GM19239 (cell line): ENCODE measurements around the gene SLC25A44.
A peak's percentile ranks its signal among the peaks of the same experiment; 100 is the strongest.
"Not testable (repeated sequence)": the region's sequence is repeated elsewhere in the genome, so short reads cannot be mapped to it uniquely, and the experiment has no call there.

Experiments
- DNase-seq: peaks from one replicate; pipeline ENCODE4 v3.0.0; 2011; ENCODE audit warnings: low spot score; ENCODE audit not compliant: insufficient read length
- FAIRE-seq: peaks from 2 replicates; lab custom pipeline; 2011; peaks lifted over from hg19 to GRCh38; lab: Jason Lieb, UNC

The SLC25A44 gene

GRCh38 chr1:156198831-156199349 is 5.0 kb downstream of the SLC25A44 start:
- DNase-seq: no peak
- FAIRE-seq: peak; percentile 78

DNA sequence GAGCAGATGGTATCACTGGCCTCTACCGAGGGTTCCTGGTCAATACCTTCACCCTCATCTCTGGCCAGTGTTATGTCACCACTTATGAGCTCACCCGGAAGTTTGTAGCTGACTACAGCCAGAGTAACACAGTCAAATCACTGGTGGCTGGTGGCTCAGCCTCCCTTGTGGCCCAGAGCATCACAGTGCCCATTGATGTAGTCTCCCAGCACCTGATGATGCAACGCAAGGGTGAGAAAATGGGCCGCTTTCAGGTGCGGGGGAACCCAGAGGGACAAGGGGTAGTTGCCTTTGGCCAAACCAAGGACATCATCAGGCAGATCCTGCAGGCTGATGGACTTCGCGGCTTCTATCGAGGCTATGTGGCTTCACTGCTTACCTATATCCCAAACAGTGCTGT is 6.1 kb downstream of the SLC25A44 start:
- DNase-seq (no peak), FAIRE-seq (no peak)

- no peak for FAIRE-seq
- no peak for DNase-seq
Observed at GRCh38 chr1:156203331-156203730, 9.4 kb downstream of the SLC25A44 start.

DNA sequence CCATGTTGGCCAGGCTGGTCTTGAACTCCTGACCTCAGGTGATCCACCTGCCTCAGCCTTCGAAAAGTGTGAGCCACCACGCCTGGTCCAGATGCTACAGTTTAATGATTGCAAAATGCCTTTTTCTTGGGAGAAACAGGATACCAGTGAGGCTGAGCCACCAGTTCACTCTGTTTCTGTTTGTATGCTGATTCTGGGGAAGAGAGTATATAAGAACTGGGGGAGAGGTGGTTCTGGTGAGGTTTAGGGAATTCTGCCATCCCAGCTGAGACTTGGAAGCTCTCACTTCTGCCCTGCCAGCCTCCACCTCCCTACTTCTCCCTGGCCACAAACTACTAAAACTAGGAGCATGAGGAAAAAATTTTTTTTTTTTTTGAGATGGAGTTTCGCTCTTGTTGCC is 10.8 kb downstream of the SLC25A44 start:
- FAIRE-seq (no peak), DNase-seq (no peak)

GRCh38 chr1:156211243-156211642 is 17.3 kb downstream of the SLC25A44 start:
- FAIRE-seq (no peak), DNase-seq (no peak)

DNA sequence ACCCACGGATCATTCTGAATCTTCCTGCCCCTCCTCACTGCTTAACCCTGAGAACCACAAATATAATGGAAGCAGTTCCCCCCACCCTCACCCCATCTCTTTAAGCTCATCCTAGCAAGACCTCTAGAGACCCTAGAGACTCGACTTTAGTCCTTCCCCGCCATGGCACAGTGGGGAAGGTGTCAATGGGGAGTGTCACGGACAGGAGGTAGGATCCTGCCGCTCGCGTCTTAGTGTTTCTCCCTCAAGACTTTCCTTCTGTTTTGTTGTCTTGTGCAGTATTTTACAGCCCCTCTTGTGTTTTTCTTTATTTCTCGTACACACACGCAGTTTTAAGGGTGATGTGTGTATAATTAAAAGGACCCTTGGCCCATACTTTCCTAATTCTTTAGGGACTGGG is 18.2 kb downstream of the SLC25A44 start:
- FAIRE-seq (no peak), DNase-seq (no peak)

- peak; percentile 23 for FAIRE-seq
- DNase-seq: peak; percentile 99
Observed at GRCh38 chr1:156212833-156213643, 19.1 kb downstream of the SLC25A44 start, which contains the start of gene PMF1. Gene PMF1, plus strand, starts transcription at chr1:156213007. Its CDS starts 9 bp downstream, at chr1:156213016.

- no peak for FAIRE-seq
- DNase-seq: no peak
Observed at GRCh38 chr1:156213644-156213966, 19.7 kb downstream of the SLC25A44 start.

GRCh38 chr1:156214024-156214748 is 20.3 kb downstream of the SLC25A44 start:
- FAIRE-seq: no peak
- DNase-seq: no peak

DNA sequence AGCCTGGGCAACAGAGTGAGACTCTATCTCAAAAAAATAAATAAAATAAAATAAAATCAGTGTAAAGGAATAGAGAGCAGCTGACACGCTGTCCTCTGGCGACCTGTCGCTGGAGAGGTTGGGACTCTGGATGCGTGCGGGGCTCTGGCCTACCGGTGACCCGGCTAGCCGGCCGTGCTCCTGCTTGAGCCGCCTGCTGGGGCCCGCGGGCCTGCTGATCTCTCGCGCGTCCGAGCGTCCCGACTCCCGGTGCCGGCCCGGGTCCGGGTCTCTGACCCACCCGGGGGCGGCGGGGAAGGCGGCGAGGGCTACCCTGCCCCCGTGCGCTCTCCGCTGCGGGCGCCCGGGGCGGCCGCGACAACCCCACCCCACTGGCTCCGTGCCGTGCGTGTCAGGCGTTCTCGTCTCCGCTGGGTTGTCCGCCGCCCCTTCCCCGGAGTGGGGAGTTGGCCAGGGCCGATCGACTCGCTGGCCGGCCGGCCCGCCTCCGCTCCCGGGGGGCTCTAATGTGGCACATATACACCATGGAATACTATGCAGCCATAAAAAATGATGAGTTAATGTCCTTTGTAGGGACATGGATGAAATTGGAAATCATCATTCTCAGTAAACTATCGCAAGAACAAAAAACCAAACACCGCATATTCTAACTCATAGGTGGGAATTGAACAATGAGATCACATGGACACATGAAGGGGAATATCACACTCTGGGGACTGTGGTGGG is 22.6 kb downstream of the SLC25A44 start:
- peak; percentile 99 for FAIRE-seq
- DNase-seq: not testable (repeated sequence)

- peak; percentile 44 for DNase-seq
- no peak for FAIRE-seq
Observed at GRCh38 chr1:156217871-156218270, 24.0 kb downstream of the SLC25A44 start.

GRCh38 chr1:156220226-156220625 is 26.3 kb downstream of the SLC25A44 start:
- no peak for FAIRE-seq
- DNase-seq: no peak

DNA sequence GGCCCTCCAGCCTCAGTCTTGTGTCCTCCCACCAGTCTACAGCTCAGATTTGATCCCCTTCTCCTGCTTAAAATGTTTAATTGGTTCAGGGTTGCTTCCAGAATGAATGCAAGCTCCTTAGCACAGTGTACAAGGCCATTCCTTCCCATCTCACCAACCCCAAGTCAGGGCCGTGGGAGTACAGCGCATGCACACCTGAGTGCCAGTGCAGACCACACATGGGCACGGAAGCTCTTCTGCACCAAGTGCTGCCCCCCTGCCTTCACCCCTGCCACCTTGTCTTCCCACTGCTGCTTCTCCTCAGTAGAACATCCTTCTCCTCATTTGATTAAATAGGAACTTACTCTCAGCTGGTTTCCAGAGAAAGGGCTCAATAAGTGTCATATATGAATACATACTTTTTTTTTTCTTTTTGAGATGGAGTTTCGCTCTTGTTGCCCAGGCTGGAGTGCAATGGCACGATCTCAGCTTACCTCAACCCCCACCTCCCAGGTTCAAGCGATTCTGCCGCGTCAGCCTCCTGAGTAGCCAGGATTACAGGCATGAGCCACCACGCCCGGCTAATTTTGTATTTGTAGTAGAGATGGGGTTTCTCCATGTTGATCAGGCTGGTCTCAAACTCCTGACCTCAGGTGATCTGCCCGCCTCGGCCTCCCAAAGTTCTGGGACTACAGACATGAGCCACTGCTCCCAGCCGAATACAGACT is 28.2 kb downstream of the SLC25A44 start:
- DNase-seq: no peak
- FAIRE-seq: no peak

DNA sequence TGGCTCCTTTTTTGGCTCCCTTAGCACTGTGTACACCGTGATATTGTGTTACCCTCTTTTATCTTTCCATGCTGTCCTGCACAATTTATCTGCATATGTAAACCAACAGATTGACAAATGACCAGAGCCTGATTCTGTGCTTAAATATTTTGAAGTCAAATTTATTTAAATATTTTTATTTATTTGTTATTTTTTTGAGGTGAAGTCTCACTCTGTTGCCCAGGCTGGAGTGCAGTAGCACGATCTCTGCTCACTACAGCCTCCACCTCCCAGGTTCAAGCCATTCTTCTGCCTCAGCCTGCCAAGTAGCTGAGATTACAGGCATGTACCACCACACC is 31.7 kb downstream of the SLC25A44 start:
- DNase-seq (no peak), FAIRE-seq (no peak)

DNA sequence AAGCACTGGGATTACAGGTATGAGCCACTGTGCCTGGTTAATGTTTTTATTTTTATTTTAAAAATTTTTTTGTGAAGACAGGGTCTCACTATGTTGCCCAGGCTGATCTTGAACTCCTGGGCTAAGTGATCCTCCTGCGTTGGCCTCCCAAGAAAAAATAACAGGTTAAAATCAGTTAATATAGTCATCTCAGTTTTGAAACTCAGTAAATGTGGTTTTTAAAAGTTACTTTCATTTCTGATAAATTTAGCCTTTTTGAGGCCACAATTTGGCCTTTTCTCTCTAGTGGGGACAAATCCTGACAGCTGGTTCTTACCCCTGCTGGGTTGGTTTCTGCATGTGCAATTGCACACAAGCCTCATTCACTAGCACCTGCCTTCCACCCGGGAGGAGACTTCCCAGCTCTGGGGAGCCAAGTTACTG is 32.2 kb downstream of the SLC25A44 start:
- FAIRE-seq: peak; percentile 79

DNA sequence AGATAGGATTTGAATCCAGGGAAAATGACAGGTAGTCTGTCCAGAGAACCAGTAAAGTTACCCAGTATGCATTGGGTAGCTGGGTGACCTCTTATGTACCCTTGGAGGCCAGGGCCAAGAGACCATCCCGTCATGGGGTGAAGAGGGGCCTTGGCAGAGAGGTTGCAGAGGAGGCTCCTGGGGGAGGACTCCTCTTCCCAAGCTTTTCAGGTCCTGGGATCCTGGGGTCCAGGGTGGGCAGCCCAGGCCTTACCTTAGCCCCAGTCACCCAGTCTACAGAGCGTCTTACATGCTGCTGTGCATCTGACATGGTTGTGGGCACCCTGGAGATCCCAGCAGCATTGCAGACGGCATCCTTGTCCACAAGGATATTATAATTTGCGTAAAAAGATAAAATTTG is 32.9 kb downstream of the SLC25A44 start:
- no peak for FAIRE-seq
- no peak for DNase-seq

More for the DNA sequence above, 32.2 kb downstream of the SLC25A44 start:
- DNase-seq: peak; percentile 79

DNA sequence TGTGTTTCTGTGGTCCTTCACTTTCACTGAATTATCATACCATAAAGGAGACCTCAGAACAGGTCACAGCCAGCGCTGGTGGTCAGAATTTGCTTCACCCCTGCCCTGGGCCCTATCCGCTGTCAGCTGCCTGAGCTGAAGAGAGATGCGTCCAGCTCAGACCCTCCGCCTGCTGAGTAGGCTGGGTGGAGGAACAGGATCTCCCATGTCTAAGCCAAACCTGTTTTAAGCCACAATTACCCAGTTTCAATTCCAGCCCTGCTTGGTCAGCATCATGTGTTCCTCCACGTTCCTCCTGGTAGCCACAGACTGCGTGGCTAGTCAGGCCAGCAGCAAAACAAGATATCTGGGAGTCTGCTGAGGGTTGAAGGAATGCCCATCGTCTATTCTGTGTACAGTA is 34.6 kb downstream of the SLC25A44 start:
- DNase-seq: no peak
- no peak for FAIRE-seq

- DNase-seq (no peak), FAIRE-seq (no peak)
Observed at GRCh38 chr1:156229809-156230472, 36.0 kb downstream of the SLC25A44 start.

- FAIRE-seq (no peak), DNase-seq (no peak)
Observed at GRCh38 chr1:156230473-156230837, 36.6 kb downstream of the SLC25A44 start.
